HT1080 (cell line): ENCODE data around the gene NCMAP. TPM values are rescaled to one million over a fixed set of nuclear protein-coding genes. Genes with fewer than 3 reads are reported as not detected.

Experiments used
- small RNA-seq: library from RNA; depleted of rRNA; stranded (forward); fragments of <200 nt; gene quantifications from one replicate; pipeline ENCODE3, GENCODE V24; 2014
- total RNA-seq: library from RNA; depleted of rRNA; stranded (reverse); fragments of >200 nt; shearing (Covaris generic); gene quantifications from 2 replicates; pipeline ENCODE4 v1.2.3, GENCODE V29; 2014; rRNA removed

The NCMAP gene
- total RNA-seq, 1 experiment from 2014 or later = not detected

Small RNAs within 50 kb of the gene (small RNA-seq; reads per million reads assigned to genes)
- gene RF00019 = not detected

Other genes starting within 250 kb of the NCMAP start
- 0.03 and 0.23 TPM in 2 replicates for gene GRHL3, start 236.7 kb upstream of the NCMAP start, total RNA-seq
- 8.6 and 9.0 TPM in 2 replicates for gene STPG1, start 142.3 kb upstream of the NCMAP start, total RNA-seq
- gene NIPAL3, start 140.3 kb upstream of the NCMAP start, total RNA-seq = 27.8 and 28.7 TPM in 2 replicates
- 6.5 and 8.8 TPM in 2 replicates for gene RCAN3, start 53.3 kb upstream of the NCMAP start, total RNA-seq
- gene SRRM1, start 87.2 kb downstream of the NCMAP start, total RNA-seq = 26.1 and 31.7 TPM in 2 replicates
- 108 and 122 TPM in 2 replicates for gene CLIC4, start 189.4 kb downstream of the NCMAP start, total RNA-seq